ENCODE results near the gene TSKU. TPM values are rescaled to one million over a fixed set of nuclear protein-coding genes. Genes with fewer than 3 reads are reported as not detected.

Gene TSKU
- total RNA-seq, 1 donor, result 24.6 TPM

DNA sequence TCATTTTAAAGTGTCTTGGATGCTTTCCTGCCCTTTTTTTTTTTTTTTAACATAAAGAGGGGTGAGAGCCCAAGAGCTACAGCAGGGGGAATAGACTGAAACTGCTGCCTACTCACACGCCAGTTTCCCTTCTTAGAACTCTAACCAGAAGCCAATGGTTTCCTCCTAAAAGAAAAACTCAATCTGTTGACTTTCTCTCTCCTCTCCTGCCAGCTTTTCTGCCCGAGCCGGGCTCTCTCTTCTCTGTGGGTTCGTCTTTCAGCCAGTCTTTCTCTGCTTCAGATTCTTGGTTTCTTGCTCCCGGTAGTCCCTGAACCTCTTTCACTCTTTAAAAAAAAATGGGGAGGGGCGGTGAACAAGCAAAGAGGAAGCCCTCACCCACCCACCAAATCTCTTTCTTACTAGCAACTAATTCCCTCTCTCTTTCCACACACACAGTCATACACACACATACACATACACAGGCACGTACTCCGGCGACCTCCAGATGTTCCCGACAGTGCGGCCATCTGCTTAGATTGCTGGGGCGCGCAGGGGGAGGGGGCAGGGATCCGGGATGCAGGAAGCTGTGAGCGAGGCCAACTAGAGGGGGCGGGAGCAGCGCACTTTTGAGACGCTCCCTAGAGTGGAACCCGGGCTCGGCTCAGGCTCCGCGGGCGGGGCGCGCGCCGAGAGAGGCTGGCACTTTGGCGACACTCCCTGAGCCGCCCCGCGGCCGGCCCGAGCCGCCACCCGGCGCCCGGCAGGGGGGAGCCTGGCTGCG, 444 bp upstream of the TSKU start:
- H3K4me3 ChIP-seq (ENCODE audit: low read depth, low read length), result peak overlapping the region; percentile 70
- DNase-seq (ENCODE audit: low read depth), result peak; percentile 94
- no peak for TF ChIP-seq CTCF (IDR thresholded peaks at IDR 0.05; ENCODE audit: insufficient read depth, low read length)

GRCh38 chr11:76783896-76784813, 999 bp downstream of the TSKU start:
- peak; percentile 77 for DNase-seq (ENCODE audit: low read depth)
- TF ChIP-seq CTCF (IDR thresholded peaks at IDR 0.05; ENCODE audit: insufficient read depth, low read length), result no peak
- H3K4me3 ChIP-seq (ENCODE audit: low read depth, low read length), result peak overlapping the region; percentile 97

GRCh38 chr11:76785513-76785912, 2.4 kb downstream of the TSKU start:
- peak; percentile 36 for DNase-seq (ENCODE audit: low read depth)
- TF ChIP-seq CTCF (IDR thresholded peaks at IDR 0.05; ENCODE audit: insufficient read depth, low read length), result peak; percentile 22
- H3K4me3 ChIP-seq (ENCODE audit: low read depth, low read length), result peak overlapping the region; percentile 97

DNA sequence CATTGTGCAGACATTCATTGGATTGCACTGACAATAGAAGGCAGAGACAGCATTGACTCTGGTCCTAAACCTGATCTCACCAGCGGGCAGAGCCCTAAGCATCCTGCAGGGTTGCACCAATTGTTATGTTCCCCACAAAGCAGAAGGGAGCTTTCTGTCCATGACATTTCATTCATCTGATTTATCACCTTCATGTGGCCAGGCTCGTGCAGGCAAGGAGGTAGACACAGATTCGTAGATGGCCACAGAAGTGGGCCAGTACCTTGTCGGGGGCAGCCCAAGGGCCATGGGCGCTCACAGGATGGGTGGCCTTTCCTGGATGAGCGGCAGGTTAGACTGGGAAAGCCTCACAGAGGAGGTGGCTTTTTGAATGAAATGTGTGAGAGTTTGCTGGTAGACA, 2.9 kb downstream of the TSKU start:
- no peak for TF ChIP-seq CTCF (IDR thresholded peaks at IDR 0.05; ENCODE audit: insufficient read depth, low read length)
- H3K4me3 ChIP-seq (ENCODE audit: low read depth, low read length), result peak overlapping the region; percentile 3
- DNase-seq (ENCODE audit: low read depth), result no peak

DNA sequence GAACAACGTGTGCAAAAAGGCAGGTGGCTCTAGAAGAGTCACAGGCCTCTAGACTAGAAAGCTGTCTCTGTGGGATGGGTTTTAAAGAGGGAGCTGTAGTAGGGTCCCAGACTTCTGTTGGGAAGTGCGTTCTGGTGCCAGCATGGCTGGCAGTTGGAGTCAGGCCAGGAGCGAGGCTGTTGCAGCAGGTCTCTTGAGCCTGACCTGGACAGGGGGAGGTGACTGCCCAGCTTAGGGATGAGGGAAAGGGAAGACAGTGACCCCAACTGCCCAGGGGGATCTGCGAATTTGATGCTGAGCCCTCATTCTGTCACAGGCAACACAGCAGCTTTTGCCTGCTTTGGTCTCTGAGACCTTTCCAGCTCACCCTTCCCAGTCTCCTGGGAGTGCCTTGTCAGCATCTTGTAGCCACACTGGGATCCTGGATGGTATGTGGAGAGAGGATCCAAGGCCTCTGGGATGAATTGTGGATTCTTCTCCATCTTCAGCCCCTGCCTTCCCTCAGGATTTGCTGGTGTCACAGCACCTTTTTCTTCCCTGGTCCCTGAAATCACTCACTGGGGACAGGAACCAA, 3.4 kb downstream of the TSKU start:
- DNase-seq (ENCODE audit: low read depth), result no peak
- no peak for TF ChIP-seq CTCF (IDR thresholded peaks at IDR 0.05; ENCODE audit: insufficient read depth, low read length)
- H3K4me3 ChIP-seq (ENCODE audit: low read depth, low read length), result no peak overlapping the region

- DNase-seq (ENCODE audit: low read depth), result no peak
- no peak overlapping the region for H3K4me3 ChIP-seq (ENCODE audit: low read depth, low read length)
- TF ChIP-seq CTCF (IDR thresholded peaks at IDR 0.05; ENCODE audit: insufficient read depth, low read length), result no peak
Measured at GRCh38 chr11:76787271-76787670, 4.1 kb downstream of the TSKU start.
